Fibroblast of skin of left biceps (primary cell): Measurements from ENCODE around the gene RRP8.

Experiments used
- DNase-seq, 2 experiments: peaks; one replicate each; pipeline ENCODE4 v3.0.0-alpha.2; 2013; ENCODE audit warnings: low read depth in 2 of 2

RRP8 gene

GRCh38 chr11:6568191-6568918, 35.1 kb downstream of the RRP8 start:
- peak; percentile 62 to 69 for DNase-seq

GRCh38 chr11:6567371-6567745, 36.1 kb downstream of the RRP8 start:
- no peak for DNase-seq

- DNase-seq: no peak
These were observed 36.6 kb downstream of the RRP8 start for GRCh38 chr11:6566704-6567370.

GRCh38 chr11:6565988-6566703, 37.3 kb downstream of the RRP8 start:
- DNase-seq: no peak

- no peak for DNase-seq
These were observed 38.1 kb downstream of the RRP8 start for GRCh38 chr11:6565325-6565724.

- DNase-seq: no peak
These were observed 39.7 kb downstream of the RRP8 start for GRCh38 chr11:6563667-6564066.

GRCh38 chr11:6563121-6563619, 40.2 kb downstream of the RRP8 start:
- no peak for DNase-seq

GRCh38 chr11:6561288-6561687, 42.1 kb downstream of the RRP8 start:
- no peak for DNase-seq

- no peak for DNase-seq
These were observed 44.0 kb downstream of the RRP8 start for GRCh38 chr11:6559369-6559768.

- DNase-seq: no peak
These were observed 45.4 kb downstream of the RRP8 start for GRCh38 chr11:6557761-6558674.

GRCh38 chr11:6557063-6557462, 46.4 kb downstream of the RRP8 start:
- no peak for DNase-seq

GRCh38 chr11:6556139-6556949, 47.1 kb downstream of the RRP8 start:
- no peak for DNase-seq

- DNase-seq: no peak
These were observed 48.3 kb downstream of the RRP8 start for GRCh38 chr11:6554828-6555706.

GRCh38 chr11:6553634-6554033, 49.8 kb downstream of the RRP8 start:
- DNase-seq: no peak

GRCh38 chr11:6548641-6549040, 54.8 kb downstream of the RRP8 start:
- no peak for DNase-seq

- no peak for DNase-seq
These were observed 55.3 kb downstream of the RRP8 start for GRCh38 chr11:6548121-6548520.

GRCh38 chr11:6547177-6547576, 56.2 kb downstream of the RRP8 start:
- DNase-seq: no peak

GRCh38 chr11:6546735-6547134, 56.7 kb downstream of the RRP8 start:
- no peak for DNase-seq

GRCh38 chr11:6545917-6546605, 57.4 kb downstream of the RRP8 start:
- no peak for DNase-seq
